ENCODE data around the gene JPH2. TPM values are rescaled to one million over a fixed set of nuclear protein-coding genes. Genes with fewer than 3 reads are reported as not detected.

JPH2 gene
- total and polyA plus RNA-seq, 2 donors = 0.14 to 2.0 TPM

DNA sequence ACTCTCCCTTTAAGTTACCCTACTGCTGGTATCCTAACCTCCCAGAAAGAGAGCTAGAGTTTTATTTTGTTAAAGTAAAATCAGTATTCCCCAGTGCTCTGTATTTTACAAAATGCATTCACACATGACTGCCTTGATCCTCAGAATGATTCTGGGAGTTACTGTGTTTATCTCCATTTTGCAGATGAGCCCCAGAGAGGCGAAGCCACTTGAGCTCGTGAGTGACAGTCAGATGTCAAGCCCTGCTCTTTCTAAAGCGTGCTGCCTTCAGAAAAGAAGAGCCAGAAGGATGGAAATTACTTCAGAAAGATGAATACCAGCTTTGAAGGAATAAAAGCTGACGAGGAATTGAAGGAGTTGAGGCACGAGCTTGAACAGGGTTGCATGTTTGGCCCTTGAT is 37.6 kb upstream of the JPH2 start:
- DNase-seq (ENCODE audit: low read depth in 6 of 9, low spot score in 9 of 9) = no peak
- H3K36me3 ChIP-seq (ENCODE audit: control insufficient read depth in 2 of 2, insufficient read depth in 2 of 2, low read length in 1 of 2) = no peaks in the 10 kb centered on the region
- no peaks in the 10 kb centered on the region for H3K9me3 ChIP-seq (ENCODE audit: control insufficient read depth in 2 of 2, insufficient read depth in 1 of 2, low read length in 1 of 2)
- no peak overlapping the region for H3K27ac ChIP-seq (ENCODE audit: low read depth in 1 of 2, low read length in 1 of 2)
- no peaks in the 10 kb centered on the region for H3K27me3 ChIP-seq (ENCODE audit: control insufficient read depth in 2 of 2, insufficient read depth in 1 of 2, low read length in 1 of 2)
- WGBS = 93% methylated on average over 5 of the region's 5 CpGs
- H3K4me3 ChIP-seq (ENCODE audit: low read length in 2 of 2) = no peak overlapping the region
- H3K4me1 ChIP-seq (ENCODE audit: control insufficient read depth in 2 of 2, insufficient read depth in 2 of 2, low read length in 2 of 2) = peaks cover 2 to 10% of the 10 kb centered on the region in 2 donors

DNA sequence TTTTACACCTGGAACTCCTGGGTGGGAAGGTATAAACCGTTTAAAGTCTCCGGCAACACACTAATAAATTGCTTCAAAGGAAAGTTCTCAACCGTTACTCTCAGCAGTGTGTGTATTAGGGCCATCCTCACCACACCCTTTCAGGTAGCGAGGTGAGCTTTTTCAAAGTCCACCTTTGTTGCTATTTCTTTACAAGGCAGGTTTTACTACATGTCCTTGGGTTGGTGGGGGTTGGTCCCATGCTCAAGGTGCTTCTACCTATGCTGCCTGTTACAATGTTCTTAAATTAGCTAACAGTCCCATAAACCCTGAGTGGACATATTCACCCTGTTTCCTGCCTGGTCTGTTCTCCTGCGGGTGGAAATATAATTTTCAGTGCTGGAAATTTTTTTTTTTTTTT is 36.7 kb upstream of the JPH2 start:
- WGBS = 96% methylated on average over 5 of the region's 5 CpGs
- H3K36me3 ChIP-seq (ENCODE audit: control insufficient read depth in 2 of 2, insufficient read depth in 2 of 2, low read length in 1 of 2) = no peaks in the 10 kb centered on the region
- H3K4me1 ChIP-seq (ENCODE audit: control insufficient read depth in 2 of 2, insufficient read depth in 2 of 2, low read length in 2 of 2) = peaks cover 9 to 19% of the 10 kb centered on the region in 2 donors
- no peak for DNase-seq (ENCODE audit: low read depth in 6 of 9, low spot score in 9 of 9)
- no peaks in the 10 kb centered on the region for H3K27me3 ChIP-seq (ENCODE audit: control insufficient read depth in 2 of 2, insufficient read depth in 1 of 2, low read length in 1 of 2)
- H3K9me3 ChIP-seq (ENCODE audit: control insufficient read depth in 2 of 2, insufficient read depth in 1 of 2, low read length in 1 of 2) = no peaks in the 10 kb centered on the region
- no peak overlapping the region for H3K4me3 ChIP-seq (ENCODE audit: low read length in 2 of 2)
- H3K27ac ChIP-seq (ENCODE audit: low read depth in 1 of 2, low read length in 1 of 2) = no peak overlapping the region

DNA sequence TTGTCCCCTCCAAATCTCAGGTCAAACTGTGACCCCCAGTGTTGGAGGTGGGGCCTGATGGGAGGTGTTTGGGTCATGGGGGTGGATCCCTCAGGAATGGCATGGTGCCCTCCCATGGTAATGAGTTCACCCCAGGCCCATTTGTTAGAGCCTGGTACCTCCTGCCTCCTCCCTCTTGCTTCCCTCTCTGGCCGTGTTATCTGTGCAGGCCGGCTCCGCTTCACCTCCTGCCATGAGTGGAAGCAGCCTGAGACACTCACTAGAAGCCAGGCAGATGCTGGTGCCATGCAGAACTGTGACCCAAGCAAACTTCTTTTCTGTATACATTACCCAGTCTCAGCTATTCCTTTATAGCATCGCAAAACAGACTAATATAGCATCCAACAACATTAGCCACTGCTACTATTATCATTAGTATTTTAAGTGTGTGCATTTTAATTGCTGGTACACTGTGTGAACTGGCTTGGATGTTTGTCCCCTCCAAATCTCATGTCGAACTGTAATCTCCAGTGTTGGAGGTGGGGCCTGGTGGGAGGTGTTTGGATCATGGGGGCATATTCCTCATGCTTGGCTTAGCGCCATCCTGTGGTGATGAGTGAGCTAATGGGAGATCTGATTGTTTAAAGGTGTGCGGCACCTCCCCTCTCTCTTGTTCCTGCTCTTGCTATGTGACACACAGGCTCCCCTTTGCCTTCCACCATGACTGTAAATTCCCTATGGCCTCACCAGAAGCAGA is 35.8 kb upstream of the JPH2 start:
- Histone ChIP-seq H3K4me1 (ENCODE audit: control insufficient read depth in 2 of 2, insufficient read depth in 2 of 2, low read length in 2 of 2) (peaks cover 15 to 27% of the 10 kb centered on the region in 2 donors), H3K4me3 (ENCODE audit: low read length in 2 of 2) (no peak overlapping the region), H3K9me3 (ENCODE audit: control insufficient read depth in 2 of 2, insufficient read depth in 1 of 2, low read length in 1 of 2) (no peaks in the 10 kb centered on the region), H3K27ac (ENCODE audit: low read depth in 1 of 2, low read length in 1 of 2) (no peak overlapping the region), H3K27me3 (ENCODE audit: control insufficient read depth in 2 of 2, insufficient read depth in 1 of 2, low read length in 1 of 2) (no peaks in the 10 kb centered on the region), H3K36me3 (ENCODE audit: control insufficient read depth in 2 of 2, insufficient read depth in 2 of 2, low read length in 1 of 2) (no peaks in the 10 kb centered on the region)
- no peak for DNase-seq (ENCODE audit: low read depth in 6 of 9, low spot score in 9 of 9)
- 95% methylated on average over 7 of the region's 7 CpGs for WGBS

DNA sequence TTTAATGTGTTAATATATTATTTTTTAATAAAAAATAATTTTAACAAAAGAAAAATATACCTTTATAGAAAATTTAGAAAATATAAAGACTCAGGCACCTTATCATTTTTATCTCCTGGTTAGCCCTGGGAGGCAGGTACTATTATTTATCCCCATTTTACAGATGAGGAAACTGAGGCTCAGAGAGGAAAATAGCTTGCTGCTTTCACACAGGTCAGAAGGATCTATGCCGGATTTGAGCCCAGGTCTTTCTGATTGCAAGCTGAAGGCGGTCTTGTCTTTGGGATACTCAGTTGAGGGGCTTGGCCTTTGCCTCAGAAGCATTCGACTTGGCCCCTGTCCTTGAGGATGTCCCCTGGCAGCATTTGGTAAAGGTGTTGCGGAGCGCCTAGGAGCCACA is 35.0 kb upstream of the JPH2 start:
- Histone ChIP-seq H3K36me3 (ENCODE audit: control insufficient read depth in 2 of 2, insufficient read depth in 2 of 2, low read length in 1 of 2) (no peaks in the 10 kb centered on the region), H3K9me3 (ENCODE audit: control insufficient read depth in 2 of 2, insufficient read depth in 1 of 2, low read length in 1 of 2) (no peaks in the 10 kb centered on the region), H3K4me1 (ENCODE audit: control insufficient read depth in 2 of 2, insufficient read depth in 2 of 2, low read length in 2 of 2) (peaks cover 20 to 35% of the 10 kb centered on the region in 2 donors), H3K27me3 (ENCODE audit: control insufficient read depth in 2 of 2, insufficient read depth in 1 of 2, low read length in 1 of 2) (no peaks in the 10 kb centered on the region), H3K4me3 (ENCODE audit: low read length in 2 of 2) (no peak overlapping the region), H3K27ac (ENCODE audit: low read depth in 1 of 2, low read length in 1 of 2) (no peak overlapping the region)
- DNase-seq (ENCODE audit: low read depth in 6 of 9, low spot score in 9 of 9) = no peak
- WGBS = 98% methylated on average over 5 of the region's 5 CpGs

DNA sequence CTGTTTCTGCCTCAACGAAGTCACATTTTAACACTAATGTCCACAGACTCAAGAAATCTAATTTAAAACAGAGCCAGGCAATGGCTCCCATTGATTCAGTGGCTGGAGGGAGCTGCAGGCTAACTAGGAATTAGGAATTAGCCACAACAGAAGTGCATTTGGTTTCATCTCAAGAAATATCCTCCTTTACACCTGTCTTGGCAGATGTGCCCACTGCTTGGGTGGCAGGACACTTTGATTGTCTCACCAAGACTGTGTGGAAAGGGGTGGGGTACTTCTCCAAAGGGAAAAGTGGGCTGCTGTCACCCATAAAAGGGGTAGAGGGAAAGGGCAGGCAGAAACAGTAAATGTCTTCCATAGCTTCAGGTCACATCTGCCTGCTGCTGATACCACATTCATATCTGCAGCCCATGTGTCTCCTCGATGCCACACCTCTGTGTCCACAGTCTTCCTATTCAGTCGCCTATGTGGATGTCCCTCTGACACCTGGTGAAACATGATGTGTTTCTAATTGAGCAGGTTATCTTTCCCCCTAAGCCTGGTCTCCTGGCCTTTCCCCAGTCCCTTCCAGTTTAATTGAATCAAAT is 34.5 kb upstream of the JPH2 start:
- 97% methylated on average over 3 of the region's 3 CpGs for WGBS

DNA sequence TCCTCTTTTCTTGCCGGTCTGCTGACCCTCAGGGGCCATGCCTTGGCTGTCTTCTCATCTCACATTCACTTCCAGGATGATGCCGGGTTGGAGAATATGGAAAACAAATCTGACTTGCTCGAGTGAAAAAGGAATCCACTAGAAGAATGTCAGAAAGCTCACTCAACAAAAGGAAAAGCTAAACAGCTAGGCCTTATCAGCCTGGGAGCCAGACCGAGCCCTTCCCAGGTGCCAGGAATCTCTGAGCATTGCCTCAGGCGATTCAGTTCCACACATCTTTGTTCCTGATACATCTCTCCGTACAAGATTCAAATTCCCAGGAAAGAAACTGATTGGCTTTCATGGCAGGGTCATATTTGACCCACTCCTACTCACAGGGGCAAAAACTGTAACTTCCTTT is 32.8 kb upstream of the JPH2 start:
- H3K27me3 ChIP-seq (ENCODE audit: control insufficient read depth in 2 of 2, insufficient read depth in 1 of 2, low read length in 1 of 2) = no peaks in the 10 kb centered on the region
- H3K9me3 ChIP-seq (ENCODE audit: control insufficient read depth in 2 of 2, insufficient read depth in 1 of 2, low read length in 1 of 2) = no peaks in the 10 kb centered on the region
- H3K36me3 ChIP-seq (ENCODE audit: control insufficient read depth in 2 of 2, insufficient read depth in 2 of 2, low read length in 1 of 2) = no peaks in the 10 kb centered on the region
- 90% methylated on average over 6 of the region's 6 CpGs for WGBS
- DNase-seq (ENCODE audit: low read depth in 6 of 9, low spot score in 9 of 9) = no peak
- no peak overlapping the region for H3K4me3 ChIP-seq (ENCODE audit: low read length in 2 of 2)
- peak overlapping the region; percentile 86 to 90 for H3K27ac ChIP-seq (ENCODE audit: low read depth in 1 of 2, low read length in 1 of 2)
- peaks cover 20 to 39% of the 10 kb centered on the region in 2 donors for H3K4me1 ChIP-seq (ENCODE audit: control insufficient read depth in 2 of 2, insufficient read depth in 2 of 2, low read length in 2 of 2)

More for the DNA sequence above, 34.5 kb upstream of the JPH2 start:
- Histone ChIP-seq H3K27ac (ENCODE audit: low read depth in 1 of 2, low read length in 1 of 2) (no peak overlapping the region), H3K27me3 (ENCODE audit: control insufficient read depth in 2 of 2, insufficient read depth in 1 of 2, low read length in 1 of 2) (no peaks in the 10 kb centered on the region), H3K4me3 (ENCODE audit: low read length in 2 of 2) (no peak overlapping the region), H3K9me3 (ENCODE audit: control insufficient read depth in 2 of 2, insufficient read depth in 1 of 2, low read length in 1 of 2) (no peaks in the 10 kb centered on the region), H3K36me3 (ENCODE audit: control insufficient read depth in 2 of 2, insufficient read depth in 2 of 2, low read length in 1 of 2) (no peaks in the 10 kb centered on the region), H3K4me1 (ENCODE audit: control insufficient read depth in 2 of 2, insufficient read depth in 2 of 2, low read length in 2 of 2) (peaks cover 20 to 37% of the 10 kb centered on the region in 2 donors)
- DNase-seq (ENCODE audit: low read depth in 6 of 9, low spot score in 9 of 9) = no peak

DNA sequence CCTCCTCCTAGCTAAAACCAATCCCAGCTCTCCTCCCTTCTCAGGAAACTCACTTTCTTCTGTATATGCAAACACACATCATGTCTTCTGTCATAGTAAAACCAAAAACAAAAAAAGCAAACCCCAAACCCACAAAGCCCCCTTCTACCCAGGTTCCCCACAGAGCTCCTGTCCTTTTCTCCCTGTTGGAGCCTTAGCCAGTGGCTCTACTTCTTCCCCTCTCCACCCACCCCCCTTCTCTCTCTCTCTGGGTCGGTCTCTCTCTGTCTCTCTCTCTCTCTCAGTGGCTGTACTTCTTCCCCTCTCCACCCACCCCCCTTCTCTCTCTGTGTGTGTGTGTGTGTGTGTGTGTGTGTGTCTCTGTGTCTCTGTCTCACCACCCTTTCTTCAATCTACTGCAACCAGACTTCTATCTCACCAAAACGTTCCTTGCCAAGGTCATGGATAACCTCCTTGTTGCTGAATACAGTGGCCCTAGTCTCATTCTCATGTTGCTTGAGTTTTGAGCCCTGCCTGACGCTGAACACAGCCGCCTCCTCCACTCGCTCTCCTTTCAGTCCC is 32.3 kb upstream of the JPH2 start:
- H3K4me1 ChIP-seq (ENCODE audit: control insufficient read depth in 2 of 2, insufficient read depth in 2 of 2, low read length in 2 of 2) = peaks cover 20 to 39% of the 10 kb centered on the region in 2 donors
- no peaks in the 10 kb centered on the region for H3K36me3 ChIP-seq (ENCODE audit: control insufficient read depth in 2 of 2, insufficient read depth in 2 of 2, low read length in 1 of 2)
- no peaks in the 10 kb centered on the region for H3K9me3 ChIP-seq (ENCODE audit: control insufficient read depth in 2 of 2, insufficient read depth in 1 of 2, low read length in 1 of 2)
- peak overlapping the region; percentile 86 to 90 for H3K27ac ChIP-seq (ENCODE audit: low read depth in 1 of 2, low read length in 1 of 2)
- no peaks in the 10 kb centered on the region for H3K27me3 ChIP-seq (ENCODE audit: control insufficient read depth in 2 of 2, insufficient read depth in 1 of 2, low read length in 1 of 2)
- peak in 5 of 9 donors; percentile 13 to 73 (median 19) for DNase-seq (ENCODE audit: low read depth in 6 of 9, low spot score in 9 of 9)
- H3K4me3 ChIP-seq (ENCODE audit: low read length in 2 of 2) = no peak overlapping the region
- 54% methylated on average over 5 of the region's 5 CpGs for WGBS

DNA sequence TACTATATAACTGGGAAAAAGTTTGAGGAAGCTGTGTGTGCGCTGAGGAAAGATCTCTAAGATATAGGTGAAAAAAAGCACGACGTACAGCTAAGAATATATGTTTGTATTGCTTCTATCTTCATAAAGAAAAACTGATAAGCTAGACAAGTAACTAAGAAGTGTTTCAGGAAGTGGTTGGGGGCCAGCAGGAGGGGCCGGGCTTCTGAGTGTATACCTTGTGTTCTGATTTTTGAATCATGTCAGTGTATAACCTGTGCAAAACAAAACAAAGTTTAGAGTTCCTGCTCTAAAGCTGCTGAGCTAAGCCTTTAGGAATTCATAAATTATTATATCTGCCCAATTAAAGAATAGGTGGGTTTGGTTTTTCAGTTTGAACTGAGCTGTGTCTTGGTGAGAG is 31.5 kb upstream of the JPH2 start:
- no peaks in the 10 kb centered on the region for H3K27me3 ChIP-seq (ENCODE audit: control insufficient read depth in 2 of 2, insufficient read depth in 1 of 2, low read length in 1 of 2)
- H3K4me3 ChIP-seq (ENCODE audit: low read length in 2 of 2) = peak overlapping the region in 1 of 2 donors; percentile 37
- WGBS = 5% methylated on average over 4 of the region's 4 CpGs
- H3K36me3 ChIP-seq (ENCODE audit: control insufficient read depth in 2 of 2, insufficient read depth in 2 of 2, low read length in 1 of 2) = no peaks in the 10 kb centered on the region
- peak overlapping the region; percentile 84 to 86 for H3K27ac ChIP-seq (ENCODE audit: low read depth in 1 of 2, low read length in 1 of 2)
- peaks cover 20 to 39% of the 10 kb centered on the region in 2 donors for H3K4me1 ChIP-seq (ENCODE audit: control insufficient read depth in 2 of 2, insufficient read depth in 2 of 2, low read length in 2 of 2)
- no peaks in the 10 kb centered on the region for H3K9me3 ChIP-seq (ENCODE audit: control insufficient read depth in 2 of 2, insufficient read depth in 1 of 2, low read length in 1 of 2)
- peak in 6 of 9 donors; percentile 64 to 87 (median 68) for DNase-seq (ENCODE audit: low read depth in 6 of 9, low spot score in 9 of 9)

DNA sequence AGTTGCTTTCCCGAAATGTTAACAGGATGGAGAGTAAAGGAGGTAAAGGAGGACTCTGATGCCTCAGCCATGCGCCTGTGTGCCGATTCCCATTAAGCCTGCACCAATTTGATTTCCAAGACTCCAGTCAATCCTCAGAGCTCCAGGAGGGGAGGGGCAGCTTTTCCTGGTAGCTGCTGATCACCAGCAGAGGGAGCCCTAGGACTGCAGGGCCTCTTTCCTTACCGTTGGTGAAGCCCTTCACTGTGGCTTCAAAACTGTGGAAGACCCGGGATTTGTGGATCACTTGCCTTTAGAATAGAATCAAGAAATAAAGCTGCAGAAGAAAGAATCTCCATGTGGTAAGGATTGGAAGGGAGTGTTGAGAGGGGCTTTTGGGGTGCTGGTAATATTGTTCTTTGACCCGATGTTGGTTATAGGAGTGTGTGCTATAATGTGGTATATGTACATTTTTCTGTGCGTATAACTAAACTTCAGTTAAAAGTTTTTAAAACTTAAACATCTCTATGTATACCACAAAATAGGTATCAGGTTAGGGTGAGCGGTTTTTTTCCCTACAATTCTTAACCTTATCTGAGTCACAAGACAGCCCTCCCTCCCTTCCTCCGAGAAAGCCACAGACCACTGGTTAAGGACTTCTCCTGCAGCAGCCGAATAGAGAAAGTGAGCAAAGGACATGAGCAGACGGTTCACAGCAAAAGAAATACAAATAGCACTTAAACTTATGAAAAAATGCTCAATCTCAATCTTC is 30.5 kb upstream of the JPH2 start:
- DNase-seq (ENCODE audit: low read depth in 6 of 9, low spot score in 9 of 9) = peak in 6 of 9 donors; percentile 59 to 85 (median 72)
- WGBS = 22% methylated on average over 11 of the region's 11 CpGs

More for the DNA sequence above, 30.5 kb upstream of the JPH2 start:
- H3K9me3 ChIP-seq (ENCODE audit: control insufficient read depth in 2 of 2, insufficient read depth in 1 of 2, low read length in 1 of 2) = no peaks in the 10 kb centered on the region
- H3K27me3 ChIP-seq (ENCODE audit: control insufficient read depth in 2 of 2, insufficient read depth in 1 of 2, low read length in 1 of 2) = no peaks in the 10 kb centered on the region
- H3K4me1 ChIP-seq (ENCODE audit: control insufficient read depth in 2 of 2, insufficient read depth in 2 of 2, low read length in 2 of 2) = peaks cover 20 to 39% of the 10 kb centered on the region in 2 donors
- peak overlapping the region; percentile 5 to 37 for H3K4me3 ChIP-seq (ENCODE audit: low read length in 2 of 2)
- peak overlapping the region; percentile 83 to 86 for H3K27ac ChIP-seq (ENCODE audit: low read depth in 1 of 2, low read length in 1 of 2)
- no peaks in the 10 kb centered on the region for H3K36me3 ChIP-seq (ENCODE audit: control insufficient read depth in 2 of 2, insufficient read depth in 2 of 2, low read length in 1 of 2)
